Thymus (tissue), 11 donors: ENCODE measurements around the gene HUNK. TPM values are rescaled to one million over a fixed set of nuclear protein-coding genes. Genes with fewer than 3 reads are reported as not detected.

Experiments used
- DNase-seq, 9 donors: peaks; one replicate each; pipeline ENCODE4 v3.0.0-alpha.2; 2013; ENCODE audit warnings: low spot score in 9 of 9, low read depth in 6 of 9, missing footprints in 1 of 9
- H3K27ac ChIP-seq, 2 donors: one replicate each; pipeline ENCODE4 v1.5.1; 2013; ENCODE audit warnings: control low read depth in 1 of 2, low read depth in 1 of 2, low read length in 1 of 2, mild to moderate bottlenecking in 1 of 2, moderate library complexity in 1 of 2
- H3K27me3 ChIP-seq, 2 donors: one replicate each; pipeline ENCODE4 v1.5.1; 2013; ENCODE audit warnings: low read length in 1 of 2; ENCODE audit not compliant: control insufficient read depth in 2 of 2, insufficient read depth in 1 of 2
- H3K36me3 ChIP-seq, 2 donors: one replicate each; pipeline ENCODE4 v1.5.1; 2013; ENCODE audit warnings: low read length in 1 of 2, mild to moderate bottlenecking in 1 of 2, moderate library complexity in 1 of 2; ENCODE audit not compliant: control insufficient read depth in 2 of 2, insufficient read depth in 2 of 2
- H3K4me1 ChIP-seq, 2 donors: one replicate each; pipeline ENCODE4 v1.5.1; 2013; ENCODE audit warnings: low read length in 2 of 2; ENCODE audit not compliant: control insufficient read depth in 2 of 2, insufficient read depth in 2 of 2
- H3K4me3 ChIP-seq, 2 donors: one replicate each; pipeline ENCODE4 v1.5.1; 2013; ENCODE audit warnings: low read length in 2 of 2, control low read depth in 1 of 2, mild to moderate bottlenecking in 1 of 2
- H3K9me3 ChIP-seq, 2 donors: one replicate each; pipeline ENCODE4 v1.5.1; 2013; ENCODE audit warnings: low read length in 1 of 2, mild to moderate bottlenecking in 1 of 2; ENCODE audit not compliant: control insufficient read depth in 2 of 2, insufficient read depth in 1 of 2
- WGBS: extraction: QIAGEN DNeasy Blood & Tissue Kit; methylation state at CpG from one replicate; pipeline ENCODE4 v1.1.7; 2013; 5-methylcytosine and 5-hydroxymethylcytosine counted together
- polyA plus RNA-seq: library from polyadenylated mRNA; stranded (reverse); fragments of 200-250 nt; gene quantifications from one replicate; pipeline ENCODE4 v1.2.3, GENCODE V29; 2013
- total RNA-seq: library from RNA; stranded (reverse); fragments of 120-200 nt; gene quantifications from one replicate; pipeline ENCODE4 v1.2.4, GENCODE V29; 2013
- donor health status: healthy.

Gene HUNK
- total and polyA plus RNA-seq, 2 donors: 0.21 to 1.1 TPM

DNA sequence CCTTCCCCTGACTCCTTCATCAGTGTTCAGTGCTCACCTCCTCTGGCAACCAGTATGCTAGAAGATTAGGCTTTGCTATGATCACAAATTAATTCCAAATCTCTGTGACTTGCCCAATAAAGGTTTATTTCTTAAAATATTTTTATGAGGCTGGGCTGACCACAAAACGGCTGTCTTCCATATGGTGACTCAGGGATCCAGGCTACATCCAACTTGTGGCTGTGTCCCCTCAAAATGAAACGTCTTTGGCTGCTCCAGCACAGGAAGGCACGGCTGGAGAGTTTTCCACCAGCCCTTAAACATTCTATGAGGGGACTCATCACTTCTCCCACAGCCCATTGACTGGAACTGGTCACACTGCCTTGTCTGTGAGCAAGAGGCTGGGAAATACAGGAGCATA lies 131.5 kb downstream of the HUNK start:
- Histone ChIP-seq H3K4me1 (no peaks in the 10 kb centered on the region), H3K27me3 (no peaks in the 10 kb centered on the region), H3K9me3 (peaks cover 0 to 2% of the 10 kb centered on the region in 2 donors), H3K4me3 (no peak overlapping the region), H3K36me3 (no peaks in the 10 kb centered on the region), H3K27ac (no peak overlapping the region)
- DNase-seq: no peak
- WGBS: 83% methylated on average over 3 of the region's 3 CpGs

DNA sequence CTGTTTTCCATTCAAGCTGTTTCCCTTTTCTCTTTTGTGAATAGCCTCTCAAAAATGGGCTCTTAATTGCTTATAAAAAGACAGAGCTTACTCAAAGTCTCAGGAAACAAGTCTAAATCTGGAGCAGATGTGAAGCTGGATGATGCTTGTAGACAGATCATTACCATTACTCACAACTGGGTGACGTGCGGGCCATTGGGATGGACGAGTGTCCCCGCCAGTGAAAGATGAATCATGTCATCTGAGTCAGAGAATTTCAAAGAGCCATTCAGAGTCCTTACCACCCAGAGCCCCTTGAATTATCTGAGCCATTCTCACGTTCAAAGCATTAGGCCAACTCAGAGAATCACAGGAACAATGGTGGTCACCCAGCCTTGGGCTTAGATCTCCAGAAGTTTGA lies 134.6 kb downstream of the HUNK start:
- Histone ChIP-seq H3K9me3 (peaks cover 0 to 2% of the 10 kb centered on the region in 2 donors), H3K36me3 (no peaks in the 10 kb centered on the region), H3K4me1 (no peaks in the 10 kb centered on the region), H3K4me3 (no peak overlapping the region), H3K27me3 (no peaks in the 10 kb centered on the region), H3K27ac (no peak overlapping the region)
- 87% methylated on average over 5 of the region's 5 CpGs for WGBS
- DNase-seq: no peak

DNA sequence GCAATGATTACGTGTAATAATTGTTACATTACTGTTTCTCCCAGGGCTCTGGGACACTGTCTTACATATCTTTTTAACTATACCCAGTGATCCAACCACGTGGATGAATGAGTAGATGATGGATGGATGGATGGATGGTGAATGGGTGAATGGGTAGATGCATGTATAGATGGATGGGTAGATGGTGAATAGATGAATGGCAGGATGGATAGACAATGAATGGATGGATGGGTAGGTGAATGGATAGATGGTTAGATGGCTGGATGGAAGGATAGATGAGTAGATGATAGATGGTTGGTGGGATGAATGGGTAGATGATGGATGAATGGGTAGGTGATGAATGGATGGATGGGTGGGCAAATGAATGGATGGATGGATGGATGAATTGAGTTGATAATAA lies 135.9 kb downstream of the HUNK start:
- Histone ChIP-seq H3K27me3 (no peaks in the 10 kb centered on the region), H3K4me3 (no peak overlapping the region), H3K9me3 (peaks cover 0 to 2% of the 10 kb centered on the region in 2 donors), H3K27ac (no peak overlapping the region), H3K36me3 (no peaks in the 10 kb centered on the region), H3K4me1 (no peaks in the 10 kb centered on the region)
- 69% methylated on average over 2 of the region's 2 CpGs for WGBS
- no peak for DNase-seq

DNA sequence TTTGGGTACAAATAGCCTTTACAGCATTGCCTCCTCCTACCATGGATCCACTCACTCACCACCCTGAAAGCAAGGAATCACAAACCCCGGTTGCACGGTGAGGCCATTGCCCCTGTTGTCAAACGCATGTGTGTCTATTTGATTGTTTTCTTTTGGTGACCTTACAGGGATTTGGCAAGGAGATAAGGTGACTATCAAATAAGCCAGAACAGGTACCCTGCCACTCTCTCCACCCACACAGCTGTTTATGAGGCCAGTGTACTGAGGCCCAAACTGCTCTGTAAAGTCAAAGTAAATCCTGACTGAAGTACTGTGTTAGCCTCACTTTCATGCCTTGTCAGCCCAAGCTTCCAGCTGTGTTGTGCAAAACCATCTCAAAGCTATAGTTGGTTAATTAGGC lies 136.4 kb downstream of the HUNK start:
- Histone ChIP-seq H3K36me3 (no peaks in the 10 kb centered on the region), H3K9me3 (peaks cover 0 to 2% of the 10 kb centered on the region in 2 donors), H3K4me1 (no peaks in the 10 kb centered on the region), H3K4me3 (no peak overlapping the region), H3K27me3 (no peaks in the 10 kb centered on the region), H3K27ac (no peak overlapping the region)
- WGBS: 91% methylated on average over 3 of the region's 3 CpGs
- DNase-seq: no peak

DNA sequence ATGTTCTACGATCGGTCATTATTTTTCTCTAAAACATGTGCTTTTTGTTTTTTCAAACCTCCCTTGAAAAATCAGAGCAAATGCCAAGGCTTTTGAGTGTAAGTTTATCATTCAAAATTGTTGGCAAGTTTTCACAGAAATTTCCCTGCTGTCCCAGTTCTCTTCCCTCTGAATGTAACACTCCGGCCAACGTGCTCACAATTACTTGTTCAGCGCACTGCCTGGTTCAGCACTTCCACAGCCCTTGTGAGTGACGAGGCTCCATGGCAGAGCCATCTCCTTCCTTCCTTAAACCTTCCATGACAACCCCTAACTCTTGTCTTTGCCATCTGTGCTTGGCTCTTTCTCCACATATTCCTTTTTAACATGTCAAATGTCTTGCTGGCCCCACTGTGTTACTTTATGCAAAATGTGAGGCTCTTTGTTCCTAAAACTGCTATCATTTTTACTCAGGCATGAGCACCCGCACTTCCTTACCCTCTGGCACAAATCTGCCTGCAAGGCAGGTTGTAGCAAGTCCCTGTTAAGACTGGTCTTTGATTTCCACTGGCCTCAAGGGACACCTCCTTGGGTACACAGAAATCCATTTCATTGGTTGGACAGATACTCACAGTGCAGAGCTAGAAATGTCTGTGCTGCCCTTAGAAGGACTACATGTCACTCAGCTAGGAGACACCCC lies 142.8 kb downstream of the HUNK start:
- no peak overlapping the region for H3K27ac ChIP-seq
- WGBS: 87% methylated on average over 7 of the region's 7 CpGs
- DNase-seq: no peak
- H3K4me1 ChIP-seq: no peaks in the 10 kb centered on the region
- H3K36me3 ChIP-seq: no peaks in the 10 kb centered on the region
- no peaks in the 10 kb centered on the region for H3K27me3 ChIP-seq
- H3K4me3 ChIP-seq: no peak overlapping the region
- no peaks in the 10 kb centered on the region for H3K9me3 ChIP-seq

DNA sequence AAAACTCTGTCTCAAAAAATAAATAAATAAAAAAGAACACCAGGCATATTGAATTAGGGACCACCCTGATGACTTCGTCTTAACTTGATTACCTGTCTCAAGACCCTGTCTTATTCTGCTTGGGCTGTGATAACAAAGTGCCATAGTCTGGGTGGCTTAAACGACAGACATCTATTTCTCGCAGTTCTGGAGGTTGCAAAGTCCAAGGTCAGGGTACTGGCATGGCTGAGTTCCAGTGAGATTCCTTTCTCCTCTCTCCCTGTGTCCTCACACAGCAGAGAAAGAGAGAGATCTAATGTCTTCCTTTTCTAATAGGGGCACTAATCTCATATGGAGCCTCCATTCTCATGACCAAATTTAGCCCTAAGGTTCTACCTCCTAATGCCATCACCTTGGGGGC lies 145.6 kb downstream of the HUNK start:
- Histone ChIP-seq H3K9me3 (no peaks in the 10 kb centered on the region), H3K36me3 (no peaks in the 10 kb centered on the region), H3K4me3 (no peak overlapping the region), H3K27me3 (no peaks in the 10 kb centered on the region), H3K27ac (no peak overlapping the region), H3K4me1 (peaks cover 0 to 3% of the 10 kb centered on the region in 2 donors)
- no peak for DNase-seq
- WGBS: 89% methylated on average over 3 of the region's 3 CpGs

DNA sequence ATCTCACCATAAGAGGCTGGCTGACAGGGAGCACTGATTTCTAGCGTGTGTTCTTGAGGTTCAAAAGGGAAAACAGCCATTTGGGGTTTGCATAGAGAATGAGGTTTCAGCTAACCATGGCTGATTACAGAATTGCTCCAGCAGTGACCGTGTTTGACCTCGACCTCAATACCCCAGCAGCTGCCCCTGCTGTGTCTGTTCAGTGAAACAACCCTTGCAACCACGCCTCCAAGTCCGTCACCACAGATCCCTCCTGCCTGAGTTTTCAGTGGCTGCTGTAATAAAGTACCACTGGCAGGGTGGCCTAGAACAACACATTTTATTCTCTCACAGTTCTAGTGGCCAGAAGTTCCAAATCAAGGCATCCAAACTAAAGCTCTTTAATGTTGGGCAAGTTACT lies 147.7 kb downstream of the HUNK start:
- Histone ChIP-seq H3K27ac (no peak overlapping the region), H3K4me3 (no peak overlapping the region), H3K4me1 (peaks cover 0 to 3% of the 10 kb centered on the region in 2 donors), H3K27me3 (no peaks in the 10 kb centered on the region), H3K36me3 (no peaks in the 10 kb centered on the region), H3K9me3 (no peaks in the 10 kb centered on the region)
- 91% methylated on average over 5 of the region's 5 CpGs for WGBS
- DNase-seq: no peak

DNA sequence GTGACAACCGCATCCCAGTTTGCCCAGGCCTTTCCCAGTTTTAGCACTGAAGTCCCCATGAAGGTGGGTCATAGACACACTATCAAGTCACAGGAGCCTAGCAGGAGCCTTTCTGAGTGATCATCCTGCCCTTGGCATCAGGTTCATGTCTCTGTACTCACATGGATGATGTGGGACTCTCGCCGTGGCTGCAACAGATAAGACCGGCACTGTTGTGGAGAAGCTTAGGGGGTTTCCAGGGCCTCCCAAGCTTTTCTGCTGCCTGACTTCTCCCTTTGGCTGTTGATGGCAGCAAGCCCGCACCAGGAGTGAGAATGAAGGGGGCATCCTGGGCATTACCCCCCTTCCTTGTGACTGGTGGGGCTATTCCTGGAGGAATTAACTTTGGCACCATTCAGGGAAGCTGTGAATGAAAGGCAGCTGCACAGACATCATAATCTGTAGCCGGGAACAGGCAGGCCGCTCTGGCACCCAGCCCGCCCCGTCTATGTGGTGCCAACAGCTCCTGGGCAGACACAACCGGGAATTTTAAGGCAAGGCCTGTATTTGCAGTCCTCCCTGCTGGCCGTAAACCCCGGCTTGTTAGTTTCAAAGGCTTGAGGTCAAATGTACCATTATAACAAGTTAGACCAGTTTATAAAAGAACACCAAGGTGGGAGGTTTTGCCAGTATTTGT lies 148.6 kb downstream of the HUNK start:
- Histone ChIP-seq H3K4me1 (peaks cover 0 to 3% of the 10 kb centered on the region in 2 donors), H3K36me3 (no peaks in the 10 kb centered on the region), H3K9me3 (no peaks in the 10 kb centered on the region), H3K27me3 (no peaks in the 10 kb centered on the region), H3K27ac (no peak overlapping the region), H3K4me3 (no peak overlapping the region)
- 90% methylated on average over 12 of the region's 12 CpGs for WGBS
- DNase-seq: no peak

DNA sequence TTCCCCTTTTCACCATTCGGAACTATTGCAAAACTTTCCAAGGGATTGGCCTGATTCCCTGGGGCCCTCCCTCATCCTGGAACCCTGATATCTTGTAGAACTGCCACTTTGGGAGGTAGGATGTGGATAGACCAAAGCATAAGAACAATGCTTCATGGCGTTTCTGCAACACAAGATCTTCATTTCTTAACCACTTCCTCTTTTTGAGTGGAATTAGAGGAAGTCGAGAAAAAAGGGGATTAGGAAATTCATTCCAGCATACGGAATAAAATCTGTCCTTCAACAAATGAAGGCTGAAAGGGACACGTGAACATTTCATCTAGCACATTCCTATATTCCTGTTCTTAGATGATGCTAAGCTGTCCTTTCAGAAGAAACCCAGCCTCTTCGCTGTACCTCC lies 149.3 kb downstream of the HUNK start:
- Histone ChIP-seq H3K4me1 (peaks cover 0 to 5% of the 10 kb centered on the region in 2 donors), H3K36me3 (no peaks in the 10 kb centered on the region), H3K27ac (no peak overlapping the region), H3K27me3 (no peaks in the 10 kb centered on the region), H3K4me3 (no peak overlapping the region), H3K9me3 (no peaks in the 10 kb centered on the region)
- DNase-seq: no peak
- 30% methylated on average over 6 of the region's 6 CpGs for WGBS
